NCI-H2029 (cell line): Measurements from ENCODE around the gene YIPF6.
"Not testable (repeated sequence)": the region's sequence is repeated elsewhere in the genome, so short reads cannot be mapped to it uniquely, and the experiment has no call there.

Source experiments
- DNase-seq: peaks from one replicate; lab custom pipeline; 2025; lab: John Stamatoyannopoulos, UW

YIPF6 gene, protein sequence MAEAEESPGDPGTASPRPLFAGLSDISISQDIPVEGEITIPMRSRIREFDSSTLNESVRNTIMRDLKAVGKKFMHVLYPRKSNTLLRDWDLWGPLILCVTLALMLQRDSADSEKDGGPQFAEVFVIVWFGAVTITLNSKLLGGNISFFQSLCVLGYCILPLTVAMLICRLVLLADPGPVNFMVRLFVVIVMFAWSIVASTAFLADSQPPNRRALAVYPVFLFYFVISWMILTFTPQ

DNA sequence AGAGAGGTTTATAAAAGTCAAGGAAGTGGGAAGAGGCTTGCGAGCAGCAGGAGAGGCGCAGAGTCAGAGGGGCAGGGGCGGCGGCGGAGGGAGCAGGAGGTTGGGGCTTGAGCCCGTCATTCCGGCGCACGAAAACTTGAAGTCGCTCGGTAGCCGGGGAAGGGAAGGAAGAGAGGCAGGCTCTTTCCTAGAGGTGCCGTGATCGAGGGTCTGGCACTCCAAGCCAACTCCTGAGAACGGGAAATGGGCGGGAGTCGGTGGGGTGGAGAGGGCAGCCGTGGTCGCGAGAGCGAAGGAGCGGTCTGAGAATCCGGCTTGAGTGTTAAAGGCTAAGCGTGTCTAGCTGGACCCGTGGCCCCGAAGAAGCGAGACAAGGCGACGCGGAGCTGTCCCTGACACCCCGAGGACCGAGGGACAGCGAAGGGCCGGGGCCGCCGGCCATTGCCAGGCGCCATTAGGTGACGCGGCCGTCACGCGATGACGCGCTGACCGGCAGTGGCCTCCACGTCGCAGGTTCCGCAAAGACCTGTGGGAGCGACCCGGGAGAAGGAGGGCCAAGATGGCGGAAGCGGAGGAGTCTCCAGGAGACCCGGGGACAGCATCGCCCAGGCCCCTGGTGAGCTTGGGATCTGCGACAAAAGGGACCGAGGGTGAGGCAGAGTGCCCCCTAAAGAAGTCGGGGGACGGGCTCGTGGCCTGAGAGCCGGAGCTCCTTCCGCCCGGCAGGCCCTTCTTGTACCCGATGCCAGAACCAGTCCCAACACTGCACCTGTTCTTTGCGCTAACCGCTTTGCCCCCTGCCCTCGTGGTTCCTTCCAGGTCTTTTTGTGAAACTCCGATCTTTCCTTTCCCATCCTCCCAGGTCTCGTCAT, at the start of gene YIPF6:
Gene YIPF6, plus strand, starts transcription at position 544 of the 872 bp plus-strand sequence. Its CDS starts 16 bp downstream, at position 560.
- DNase-seq: peak; percentile 54

DNA sequence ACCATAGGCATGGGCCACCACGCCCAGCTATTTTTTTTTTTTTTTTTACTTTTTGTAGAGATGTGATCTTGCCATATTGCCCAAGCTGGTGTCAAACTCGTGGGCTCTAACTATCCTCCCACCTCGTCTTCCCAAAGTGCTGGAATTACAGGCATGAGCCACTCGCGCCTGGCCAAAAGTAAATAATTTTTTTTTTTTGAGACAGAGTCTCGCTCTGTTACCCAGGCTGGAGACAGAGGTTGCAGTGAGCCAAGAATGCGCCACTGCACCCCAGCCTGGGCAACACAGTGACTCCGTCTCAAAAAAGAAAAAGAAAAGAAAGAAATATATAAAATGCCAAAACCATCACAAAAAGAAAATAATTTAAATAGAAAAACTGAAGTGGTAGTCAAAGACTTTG, 47.1 kb upstream of the YIPF6 start:
- DNase-seq: no peak

DNA sequence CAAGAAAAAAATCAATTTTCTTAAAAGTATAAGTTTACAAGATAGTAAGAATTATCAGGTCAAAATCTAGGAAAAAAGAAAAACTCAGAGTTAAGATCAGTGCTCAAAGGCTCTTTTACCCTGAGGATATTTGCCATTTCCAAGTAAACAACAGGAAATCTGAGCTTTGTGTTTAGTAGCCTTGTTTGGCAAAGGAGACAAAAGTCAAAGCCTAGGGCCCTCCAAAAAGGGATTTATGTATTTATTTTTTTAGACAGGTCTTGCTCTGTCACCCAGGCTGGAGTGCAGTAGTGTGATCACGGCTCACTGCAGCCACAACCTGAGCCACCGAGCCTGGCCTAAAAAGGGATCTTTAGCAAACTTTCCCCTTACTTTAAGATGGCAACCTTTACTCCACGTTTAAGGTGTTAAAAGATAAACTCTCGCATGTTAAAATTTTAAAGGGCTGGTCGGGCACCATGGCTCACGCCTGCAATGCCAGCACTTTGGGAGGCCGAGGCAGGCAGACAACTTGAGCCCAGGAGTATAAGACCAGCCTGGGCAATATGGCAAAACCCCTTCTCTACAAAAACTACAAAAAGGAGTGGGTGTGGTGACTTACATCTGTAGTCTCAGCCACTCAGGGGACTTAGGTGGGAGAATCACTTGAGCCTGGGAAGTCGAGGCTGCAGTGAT, 44.2 kb upstream of the YIPF6 start:
- no peak for DNase-seq

DNA sequence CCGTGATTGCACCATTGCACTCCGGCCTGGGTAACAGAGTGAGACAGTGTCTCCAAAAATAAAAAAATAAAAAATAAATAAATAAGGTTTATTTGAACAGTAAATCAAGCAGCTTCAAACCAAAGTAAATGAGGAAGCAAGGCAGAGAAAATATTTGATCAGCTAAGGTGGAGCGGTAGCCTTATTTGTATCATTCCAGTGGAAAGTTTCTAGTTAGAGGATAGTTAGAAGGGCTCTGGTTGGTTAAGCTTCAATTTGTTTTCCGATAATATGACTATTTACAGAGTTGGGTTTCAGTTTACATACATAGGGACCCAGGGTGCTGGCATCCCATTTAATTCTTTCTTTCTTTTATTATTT, 43.7 kb upstream of the YIPF6 start:
- no peak for DNase-seq

DNA sequence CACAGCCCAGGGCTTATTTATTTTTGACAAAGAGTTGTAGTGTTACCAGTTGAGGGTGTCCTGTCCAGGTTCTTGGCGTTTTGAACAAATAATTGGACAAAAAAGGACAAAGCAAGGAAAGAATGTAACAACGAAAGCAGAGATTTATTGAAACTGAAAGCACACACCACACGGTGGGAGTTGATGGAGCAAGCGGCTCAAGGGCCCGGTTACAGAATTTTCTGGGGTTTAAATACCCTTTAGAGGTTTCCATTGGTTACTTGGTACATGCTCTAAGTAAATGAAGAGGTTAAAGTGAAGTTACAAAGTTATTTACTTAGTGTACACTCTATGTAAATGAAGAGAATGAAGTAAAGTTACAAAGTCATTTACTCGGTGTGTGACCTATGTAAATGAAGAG, 37.8 kb upstream of the YIPF6 start:
- DNase-seq: no peak

DNA sequence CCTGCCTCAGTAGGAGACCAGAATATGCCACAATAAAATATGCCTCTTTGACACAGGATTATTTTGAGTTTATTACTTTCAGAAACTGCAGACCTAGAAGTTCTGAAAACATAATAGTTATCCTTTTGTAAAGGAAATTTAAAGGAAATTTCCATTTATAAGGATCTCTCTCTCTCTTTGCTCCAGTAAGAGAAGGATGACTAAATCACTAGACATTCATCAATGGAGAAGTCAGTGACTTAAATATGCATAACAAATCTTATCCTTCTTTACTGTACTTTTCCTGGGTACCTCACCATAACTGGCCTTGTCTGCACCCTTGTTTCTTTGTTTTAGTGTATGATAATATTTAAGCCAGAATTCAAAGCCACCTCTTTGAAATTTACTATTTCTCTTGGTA, 37.3 kb upstream of the YIPF6 start:
- no peak for DNase-seq

DNA sequence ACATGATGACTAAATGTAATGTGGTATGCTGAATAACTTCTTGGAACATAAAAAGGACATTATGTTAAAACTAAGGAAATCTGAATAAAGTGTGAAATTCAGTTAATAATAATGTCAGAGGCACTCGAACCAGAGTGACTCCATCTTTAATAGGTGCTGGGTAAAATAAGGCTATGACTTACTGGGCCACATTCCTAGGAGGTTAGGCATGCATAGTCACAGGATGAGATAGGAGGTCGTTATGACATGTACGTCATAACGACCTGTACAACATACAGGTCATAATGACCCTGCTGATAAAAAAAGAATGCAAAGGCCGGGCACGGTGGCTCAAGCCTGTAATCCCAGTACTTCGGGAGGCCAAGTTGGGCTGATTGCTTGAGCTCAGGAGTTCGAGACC, 36.7 kb upstream of the YIPF6 start:
- no peak for DNase-seq

DNA sequence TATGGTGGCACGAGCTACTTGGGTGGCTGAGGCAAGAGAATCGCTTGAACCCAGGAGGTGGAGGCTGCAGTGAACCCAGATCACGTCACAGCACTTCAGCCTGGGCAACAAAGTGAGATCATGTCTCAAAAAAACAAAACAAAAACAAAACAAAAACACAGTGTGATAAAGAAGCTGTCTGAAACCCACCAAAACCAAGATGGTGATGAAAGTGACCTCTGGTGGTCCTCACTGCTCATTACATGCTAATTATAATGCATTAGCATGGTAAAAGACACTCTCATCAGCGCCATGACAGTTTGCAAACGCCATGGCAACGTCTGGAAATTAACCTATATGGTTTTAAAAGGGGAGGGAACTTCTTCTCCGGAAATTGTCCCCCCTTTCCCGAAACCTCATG, 36.2 kb upstream of the YIPF6 start:
- no peak for DNase-seq

DNA sequence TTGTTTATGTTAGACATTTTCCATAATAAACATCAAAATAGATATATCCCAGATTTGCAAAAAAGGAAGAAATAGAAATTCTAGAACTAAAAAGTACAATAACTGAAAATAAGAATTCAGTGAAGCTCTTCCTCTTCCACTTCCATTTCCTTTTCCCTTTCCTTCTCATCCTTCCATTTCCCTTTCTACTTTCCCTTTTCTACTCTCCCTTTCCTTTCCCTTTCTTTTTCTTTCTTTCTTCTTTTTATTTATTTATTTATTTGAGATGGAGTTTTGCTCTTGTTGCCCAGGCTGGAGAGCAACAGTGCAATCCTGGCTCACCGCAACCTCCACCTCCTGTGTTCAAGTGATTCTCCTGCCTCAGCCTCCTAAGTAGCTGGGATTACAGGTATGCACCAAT, 35.0 kb upstream of the YIPF6 start:
- DNase-seq: no peak

DNA sequence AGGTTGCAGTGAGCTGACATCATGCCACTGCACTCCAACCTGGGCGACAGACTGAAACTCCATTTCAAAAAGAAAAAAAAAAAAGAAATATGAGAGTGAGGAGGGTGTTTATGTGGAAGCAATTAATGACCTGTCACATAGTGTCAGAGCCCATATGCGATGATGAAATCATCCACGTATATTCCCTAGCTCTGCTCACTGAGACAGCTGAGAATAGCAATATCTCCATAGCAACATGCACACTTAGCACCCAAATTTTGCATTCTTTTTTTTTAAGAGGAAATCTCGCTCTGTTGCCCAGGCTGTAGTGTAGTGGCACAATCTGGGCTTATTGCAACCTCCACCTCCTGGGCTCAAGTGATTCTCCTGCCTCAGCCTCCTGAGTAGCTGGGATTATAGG, 34.1 kb upstream of the YIPF6 start:
- DNase-seq: no peak

DNA sequence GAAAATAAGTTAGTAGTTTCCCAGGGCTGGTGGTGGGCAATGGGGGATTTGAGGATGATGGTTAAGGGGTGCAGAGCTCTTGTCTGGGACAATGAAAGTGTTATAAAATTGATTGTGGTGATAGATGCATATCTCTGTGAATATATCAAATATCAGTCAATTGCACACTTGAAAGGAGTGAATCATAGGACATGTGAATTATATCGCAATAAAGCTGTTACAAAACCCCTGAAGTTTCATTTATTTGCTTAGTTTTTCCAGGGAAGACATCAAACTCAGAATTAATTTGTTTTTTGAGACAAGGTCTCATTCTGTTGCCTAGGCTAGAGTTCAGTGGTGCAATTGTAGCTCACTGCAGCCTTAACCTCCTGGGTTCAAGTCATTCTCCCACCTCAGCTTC, 17.9 kb upstream of the YIPF6 start:
- DNase-seq: no peak

DNA sequence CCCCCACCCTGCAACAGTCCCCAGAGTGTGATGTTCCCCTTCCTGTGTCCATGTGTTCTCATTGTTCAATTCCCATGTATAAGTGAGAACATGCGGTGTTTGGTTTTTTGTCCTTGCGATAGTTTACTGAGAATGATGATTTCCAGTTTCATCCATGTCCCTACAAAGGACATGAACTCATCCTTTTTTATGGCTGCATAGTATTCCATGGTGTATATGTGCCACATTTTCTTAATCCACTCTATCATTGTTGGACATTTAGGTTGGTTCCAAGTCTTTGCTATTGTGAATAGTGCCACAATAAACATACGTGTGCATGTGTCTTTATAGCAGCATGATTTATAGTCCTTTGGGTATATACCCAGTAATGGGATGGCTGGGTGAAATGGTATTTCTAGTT, 12.7 kb upstream of the YIPF6 start:
- not testable (repeated sequence) for DNase-seq

DNA sequence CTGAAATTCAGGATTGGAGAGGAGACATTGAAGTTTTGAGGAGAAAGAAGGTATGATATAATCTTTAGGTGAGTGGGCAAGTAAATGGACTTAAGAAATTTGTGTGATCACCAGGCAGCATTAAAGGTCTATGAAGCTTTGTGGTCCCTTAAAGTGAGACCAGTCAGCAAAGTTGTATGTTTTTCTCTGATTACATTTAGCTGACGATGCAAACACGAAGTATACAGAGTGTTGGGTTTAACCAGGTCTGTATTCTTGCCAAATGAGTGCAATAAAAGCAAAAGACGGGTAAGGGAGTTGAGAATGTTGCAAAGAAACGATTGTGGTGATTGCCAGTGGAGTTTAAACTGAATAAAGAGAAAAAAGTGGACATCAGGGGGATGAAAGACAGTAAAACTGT, 11.6 kb upstream of the YIPF6 start:
- no peak for DNase-seq

DNA sequence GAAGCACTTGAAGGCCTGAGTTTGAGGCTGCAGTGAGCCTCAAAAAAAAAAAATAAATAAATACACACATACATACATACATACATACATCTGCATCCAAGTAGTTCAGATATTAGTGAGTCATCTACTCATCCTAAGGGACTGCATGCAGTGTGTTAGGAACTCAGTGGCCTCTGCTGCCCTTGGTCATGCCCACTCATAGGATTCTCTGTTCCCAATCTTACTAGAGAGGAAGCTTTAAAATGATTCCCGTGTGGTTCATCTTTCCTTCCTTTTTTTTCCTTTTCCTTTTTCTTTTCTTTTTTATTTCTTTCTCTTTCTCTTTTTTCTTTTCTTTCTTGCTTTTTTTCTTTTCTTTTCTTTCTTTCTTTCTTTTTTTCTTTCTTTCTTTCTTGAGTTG, 10.9 kb upstream of the YIPF6 start:
- no peak for DNase-seq

DNA sequence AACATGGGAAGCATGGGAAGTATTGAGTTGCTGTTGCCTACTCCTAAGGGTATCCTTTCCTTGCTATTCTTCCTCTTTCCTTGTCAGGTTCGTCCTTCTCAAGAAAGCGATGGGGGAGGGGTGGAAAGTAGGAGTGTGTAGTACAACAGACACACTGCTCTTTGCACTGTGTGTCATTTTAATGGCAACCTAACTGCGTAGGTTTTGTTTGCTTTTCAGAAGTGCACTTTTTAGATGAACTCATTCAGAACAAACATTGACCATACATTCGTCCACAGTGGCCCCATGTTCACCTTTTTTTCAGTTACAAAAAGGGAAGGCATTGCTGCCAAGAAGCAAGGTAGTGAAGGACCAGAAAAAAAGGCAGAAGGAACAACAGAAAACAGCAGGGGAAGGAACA, 10.2 kb upstream of the YIPF6 start:
- no peak for DNase-seq

DNA sequence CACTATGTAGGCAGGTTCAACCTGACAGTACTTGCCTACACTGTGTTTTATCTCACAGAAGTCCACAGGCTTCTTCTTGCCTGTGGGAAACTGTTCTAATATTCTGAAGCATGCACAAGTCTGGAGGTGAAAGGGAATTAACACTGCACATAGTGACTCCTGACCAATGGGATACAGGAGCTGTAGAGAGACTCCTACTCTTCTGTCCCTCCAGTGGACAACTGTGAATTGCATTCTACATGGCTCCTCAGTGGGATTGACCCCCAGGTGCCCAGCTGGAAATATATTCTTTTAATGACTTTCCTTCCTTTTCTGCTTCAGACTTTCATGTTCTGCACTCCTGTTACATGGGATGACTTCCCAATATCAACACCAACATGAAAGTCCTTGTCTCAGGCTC, 8.2 kb upstream of the YIPF6 start:
- DNase-seq: peak; percentile 0

DNA sequence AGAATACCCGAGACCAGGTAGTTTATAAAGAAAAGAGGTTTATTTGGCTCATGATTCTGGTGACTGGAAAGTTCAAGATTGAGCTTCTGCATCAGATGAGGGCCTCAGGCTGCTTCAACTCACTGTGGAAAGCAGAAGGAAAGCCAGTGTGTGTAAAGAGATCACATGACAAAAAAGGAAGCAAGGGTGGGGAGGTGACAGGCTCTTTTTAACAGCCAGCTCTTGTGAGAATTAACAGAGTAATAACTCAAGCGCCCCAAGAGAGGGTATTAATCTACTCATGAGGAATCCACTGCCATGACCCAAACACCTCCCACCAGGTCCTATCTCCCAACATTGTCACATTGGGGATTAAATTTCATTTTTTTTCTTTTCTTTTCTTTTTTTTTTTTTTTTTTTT, 6.3 kb upstream of the YIPF6 start:
- no peak for DNase-seq

DNA sequence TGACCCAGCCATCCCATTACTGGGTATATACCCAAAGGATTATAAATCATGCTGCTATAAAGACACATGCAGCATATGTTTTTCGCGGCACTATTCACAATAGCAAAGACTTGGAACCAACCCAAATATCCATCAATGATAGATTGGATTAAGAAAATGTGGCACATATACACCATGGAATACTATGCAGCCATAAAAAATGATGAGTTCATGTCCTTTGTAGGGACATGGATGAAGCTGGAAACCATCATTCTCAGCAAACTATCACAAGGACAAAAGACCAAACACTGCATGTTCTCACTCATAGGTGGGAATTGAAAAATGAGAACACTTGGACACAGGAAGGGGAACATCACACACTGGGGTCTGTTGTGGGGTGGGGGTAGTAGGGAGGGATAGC, 5.1 kb upstream of the YIPF6 start:
- DNase-seq: not testable (repeated sequence)

DNA sequence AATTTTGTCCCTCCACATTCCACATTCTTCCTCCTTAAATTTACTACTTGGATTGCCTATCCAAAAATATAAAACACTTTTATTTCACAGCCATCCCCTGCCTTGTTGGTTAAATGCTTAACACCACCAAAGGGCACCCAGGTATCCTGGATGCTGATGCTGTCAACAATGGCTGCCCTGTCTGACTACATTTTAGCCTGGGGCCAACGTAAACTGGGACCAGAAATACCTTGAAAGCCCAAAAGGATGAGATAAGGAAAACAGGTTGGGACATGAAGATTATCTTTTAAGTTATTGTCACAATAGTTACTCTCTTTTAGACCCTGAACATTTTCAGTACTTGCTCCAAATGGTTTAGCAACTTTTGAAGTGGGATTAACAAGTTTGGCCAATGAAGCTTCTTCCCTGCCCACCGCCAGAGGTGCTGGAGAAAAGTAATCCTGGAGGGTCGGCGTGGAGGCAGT, 775 bp upstream of the YIPF6 start:
- no peak for DNase-seq

DNA sequence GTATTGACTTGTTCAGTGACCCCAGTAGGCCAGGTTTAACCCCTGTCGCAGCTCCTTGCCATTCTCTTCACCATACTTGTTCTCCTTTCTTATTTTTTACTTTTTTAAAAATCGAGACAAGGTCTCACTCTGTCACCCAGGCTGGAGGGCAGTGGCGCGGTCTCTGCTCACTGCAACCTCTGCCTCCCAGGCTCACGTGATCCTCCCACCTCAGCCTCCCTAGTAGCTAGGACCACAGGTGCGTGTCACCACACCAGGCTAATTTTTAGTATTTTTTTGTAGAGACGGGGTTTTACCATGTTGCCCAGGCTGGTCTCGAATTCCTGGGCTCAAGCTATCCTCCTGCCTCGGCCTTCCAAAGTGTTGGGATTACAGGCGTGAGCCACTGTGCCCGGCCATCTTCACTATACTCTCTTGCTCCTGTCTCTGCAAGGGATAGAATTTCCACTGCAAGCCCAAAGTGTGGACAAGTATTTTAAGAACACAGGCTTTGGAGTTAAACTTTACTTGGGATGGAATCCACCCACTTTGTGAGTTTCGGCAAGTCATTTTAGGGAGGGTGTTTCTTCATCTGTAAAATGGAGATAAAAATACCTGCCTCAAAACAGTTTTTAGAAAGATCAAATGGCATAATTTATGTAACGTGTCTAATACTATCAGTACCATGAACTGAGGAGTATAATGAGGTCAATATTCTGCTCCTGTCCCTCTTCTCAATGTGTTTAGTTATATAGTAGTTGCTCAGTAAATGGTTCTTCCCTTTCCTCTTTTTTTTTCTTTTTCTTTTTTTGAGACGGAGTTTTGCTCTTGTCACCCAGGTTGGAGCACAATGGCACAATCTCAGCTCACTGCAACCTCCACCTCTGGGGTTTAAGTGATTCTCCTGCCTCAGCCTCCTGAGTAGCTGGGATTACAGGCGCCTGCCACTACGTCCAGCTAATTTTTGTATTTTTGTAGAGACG, 973 bp downstream of the YIPF6 start:
- no peak for DNase-seq

DNA sequence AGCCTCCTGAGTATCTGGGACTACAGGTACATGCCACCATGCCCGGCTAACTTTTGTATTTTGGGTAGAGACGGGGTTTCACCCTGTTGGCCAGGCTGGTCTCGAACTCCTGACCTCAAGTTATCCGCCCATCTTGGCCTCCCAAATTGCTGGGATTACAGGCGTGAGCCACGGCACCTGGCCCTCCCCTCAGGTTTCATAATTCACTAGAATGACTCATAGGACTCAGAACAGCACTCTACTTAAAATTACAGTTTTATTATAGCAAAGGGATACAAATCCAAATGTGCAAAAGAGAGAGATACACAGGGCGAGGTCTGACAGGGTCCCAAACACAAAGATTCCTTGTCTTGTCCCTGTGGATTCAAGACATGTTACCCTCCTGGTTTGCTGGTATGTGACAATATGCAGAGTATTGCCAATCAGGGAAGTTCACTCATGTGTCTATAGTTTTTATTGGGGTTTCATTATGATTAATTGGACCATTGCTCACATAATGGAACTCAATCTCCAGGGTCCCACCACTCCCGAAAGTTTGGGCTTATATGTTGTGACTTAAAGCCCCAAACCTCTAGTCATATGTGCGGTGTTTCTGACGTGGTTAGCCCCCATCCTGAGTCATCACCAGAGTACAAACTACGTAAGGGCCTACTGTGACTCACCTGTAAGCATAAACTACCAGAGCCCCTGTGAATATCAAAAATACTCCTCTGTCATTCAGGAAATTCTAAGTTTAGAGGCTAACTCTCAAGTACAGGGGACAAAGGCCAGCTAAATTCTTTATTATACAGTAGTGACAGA, 5.2 kb downstream of the YIPF6 start:
- DNase-seq: no peak
